A673 (cell line): ENCODE results near the gene ADSS2. TPM values are rescaled to one million over a fixed set of nuclear protein-coding genes. Genes with fewer than 3 reads are reported as not detected.

ENCODE experiments used
- BruUV-seq: library from RNA; stranded (reverse); fragments of 400-500 nt; replicated peaks from 2 replicates; lab custom pipeline; 2021; lab: Mats Ljungman, UMichigan
- CTCF ChIA-PET: fragments of 300-600 bp; sonication (Branson Sonifier 250); formaldehyde crosslinking; loops from one replicate; lab custom pipeline; 2022; ENCODE audit warnings: antibody characterized with exemption; lab: Charles Lee
- POLR2A ChIA-PET: fragments of 300-600 bp; sonication (Branson Sonifier 250); formaldehyde crosslinking; loops from one replicate; lab custom pipeline; 2022; ENCODE audit warnings: antibody characterized with exemption; ENCODE audit not compliant: low non-redundant PET; lab: Charles Lee
- DNase-seq: peaks from one replicate; pipeline ENCODE4 v3.0.0-alpha.2; 2015; ENCODE audit warnings: low spot score
- H3K27ac ChIP-seq: fragments of 200-600 bp; sonication (generic); 2 replicates; pipeline ENCODE4 v1.5.1; 2016; ENCODE audit warnings: mixed run types, low read depth, mild to moderate bottlenecking, mixed read lengths, antibody characterized with exemption, low read length; ENCODE audit not compliant: poor library complexity, severe bottlenecking
- H3K27me3 ChIP-seq: fragments of 200-600 bp; sonication (generic); replicated peaks from 2 replicates; pipeline ENCODE4 v1.6.1; 2017; ENCODE audit warnings: mixed run types, low read depth, mild to moderate bottlenecking, mixed read lengths, antibody characterized with exemption, low read length; ENCODE audit not compliant: insufficient read depth, poor library complexity
- H3K36me3 ChIP-seq: fragments of 200-600 bp; sonication (generic); 2 replicates; pipeline ENCODE4 v1.6.1; 2016; ENCODE audit warnings: mixed run types, mild to moderate bottlenecking, mixed read lengths, antibody characterized with exemption, low read length; ENCODE audit not compliant: insufficient read depth, poor library complexity, severe bottlenecking
- H3K4me1 ChIP-seq: fragments of 200-600 bp; sonication (generic); 2 replicates; pipeline ENCODE4 v1.6.1; 2017; ENCODE audit warnings: mixed run types, mild to moderate bottlenecking, mixed read lengths, antibody characterized with exemption, low read length; ENCODE audit not compliant: insufficient read depth, poor library complexity, severe bottlenecking
- H3K4me3 ChIP-seq: fragments of 200-600 bp; sonication (generic); 2 replicates; pipeline ENCODE4 v1.5.1; 2016; ENCODE audit warnings: low read depth, mixed run types, mild to moderate bottlenecking, mixed read lengths, low read length; ENCODE audit not compliant: poor library complexity, severe bottlenecking
- H3K9me3 ChIP-seq: fragments of 200-600 bp; sonication (generic); 2 replicates; pipeline ENCODE4 v1.6.1; 2016; ENCODE audit warnings: mixed run types, low read depth, mild to moderate bottlenecking, mixed read lengths, antibody characterized with exemption, low read length; ENCODE audit not compliant: poor library complexity, severe bottlenecking
- CTCF ChIP-seq: fragments of 300-800, 200-600 bp; sonication (generic); conservative IDR thresholded peaks from 2 replicates; pipeline ENCODE4 v1.5.1; 2017; ENCODE audit warnings: low read depth, mild to moderate bottlenecking, antibody characterized with exemption, low read length, moderate library complexity, mixed read lengths
- EZH2 ChIP-seq: fragments of 200-600 bp; sonication (generic); IDR thresholded peaks from 2 replicates; pipeline ENCODE4 v1.6.1; 2017; ENCODE audit warnings: borderline replicate concordance, low read depth, mild to moderate bottlenecking, mixed read lengths, antibody characterized with exemption, low read length; ENCODE audit not compliant: poor library complexity, severe bottlenecking
- intact Hi-C: fragments of 100-400 bp; cut with micrococcal nuclease; formaldehyde crosslinking; loops from one replicate; pipeline ENCODE4 v1.10.0; 2022; ENCODE audit not compliant: unreplicated experiment
- total RNA-seq: library from RNA; stranded (reverse); gene quantifications from 2 replicates; pipeline ENCODE4 v1.2.3, GENCODE V29; 2021

Gene ADSS2
- total RNA-seq, 1 experiment from 2014 or later: 46.7 TPM

- TF ChIP-seq EZH2: no peak
- no peak for TF ChIP-seq CTCF
- BruUV-seq: no TSS peak
- CTCF ChIA-PET: no interaction called here
- intact Hi-C loops: no loop called here
- Histone ChIP-seq H3K36me3 (peaks cover 18% of the 10 kb centered on the region), H3K27me3 (no peaks in the 10 kb centered on the region), H3K27ac (no peak overlapping the region), H3K4me1 (peaks cover 48% of the 10 kb centered on the region), H3K9me3 (no peaks in the 10 kb centered on the region), H3K4me3 (no peak overlapping the region)
- no peak for DNase-seq
- POLR2A ChIA-PET: no interaction called here
These were observed 3.3 kb downstream of the ADSS2 start for GRCh38 chr1:244448279-244449036.

DNA sequence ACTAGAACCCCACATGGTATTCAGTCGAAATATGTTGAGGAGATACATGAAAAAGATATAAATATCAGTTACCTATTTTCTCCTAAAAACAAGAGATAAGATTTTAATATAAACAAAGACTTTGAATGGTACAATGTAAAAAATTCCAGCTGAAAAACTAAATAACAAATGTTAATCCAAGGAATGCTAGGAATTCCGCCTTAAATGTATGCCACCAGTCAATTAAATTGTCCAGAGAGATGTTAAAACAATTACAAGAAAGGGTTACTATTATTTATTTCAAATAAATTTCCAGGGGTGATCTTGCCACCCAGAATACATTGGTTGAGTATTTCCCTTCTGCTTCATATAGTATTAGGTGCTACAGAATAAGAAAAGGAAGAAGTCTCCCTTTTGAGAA lies 4.2 kb downstream of the ADSS2 start:
- Histone ChIP-seq H3K4me1 (peaks cover 48% of the 10 kb centered on the region), H3K9me3 (no peaks in the 10 kb centered on the region), H3K4me3 (no peak overlapping the region), H3K36me3 (peaks cover 19% of the 10 kb centered on the region), H3K27me3 (no peaks in the 10 kb centered on the region), H3K27ac (no peak overlapping the region)
- intact Hi-C loops: no loop called here
- POLR2A ChIA-PET: interaction anchor here (0.6 kb wide), 1 partner anchor 9 kb away, joined by 4 read pairs; no protein-coding TSS in a partner anchor
- no TSS peak for BruUV-seq
- CTCF ChIA-PET: no interaction called here
- TF ChIP-seq EZH2 (no peak), CTCF (no peak)
- DNase-seq: no peak

GRCh38 chr1:244447024-244447423 lies 4.7 kb downstream of the ADSS2 start:
- H3K27ac ChIP-seq: no peak overlapping the region
- H3K36me3 ChIP-seq: peaks cover 19% of the 10 kb centered on the region
- CTCF ChIA-PET: no interaction called here
- H3K4me3 ChIP-seq: no peak overlapping the region
- no TSS peak for BruUV-seq
- H3K27me3 ChIP-seq: no peaks in the 10 kb centered on the region
- intact Hi-C loops: no loop called here
- no peaks in the 10 kb centered on the region for H3K9me3 ChIP-seq
- peaks cover 48% of the 10 kb centered on the region for H3K4me1 ChIP-seq
- TF ChIP-seq CTCF (no peak), EZH2 (no peak)
- DNase-seq: no peak
- POLR2A ChIA-PET: no interaction called here
